ENCODE measurements around the gene APBB2.

DNA sequence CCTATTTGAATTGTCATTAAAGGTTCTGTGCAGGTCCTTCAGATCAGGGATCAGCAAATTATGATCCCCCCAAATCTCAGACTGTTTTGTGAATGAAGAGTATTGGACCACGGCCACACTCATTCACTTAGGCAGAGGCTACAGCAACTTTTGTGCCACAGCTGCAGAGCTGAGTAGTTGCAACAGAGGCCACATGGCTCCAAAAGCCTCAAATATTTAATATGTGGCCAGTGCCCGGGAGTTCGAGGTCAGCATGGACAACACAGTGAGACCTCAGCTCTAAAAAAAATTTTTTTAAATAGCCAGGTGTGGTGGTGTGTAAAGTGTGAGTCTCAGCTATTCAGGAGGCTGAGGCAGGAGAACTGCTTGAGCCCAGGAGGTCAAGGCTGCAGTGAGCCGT is 363.8 kb downstream of the APBB2 start:
- TF ChIP-seq, protein P1, sequence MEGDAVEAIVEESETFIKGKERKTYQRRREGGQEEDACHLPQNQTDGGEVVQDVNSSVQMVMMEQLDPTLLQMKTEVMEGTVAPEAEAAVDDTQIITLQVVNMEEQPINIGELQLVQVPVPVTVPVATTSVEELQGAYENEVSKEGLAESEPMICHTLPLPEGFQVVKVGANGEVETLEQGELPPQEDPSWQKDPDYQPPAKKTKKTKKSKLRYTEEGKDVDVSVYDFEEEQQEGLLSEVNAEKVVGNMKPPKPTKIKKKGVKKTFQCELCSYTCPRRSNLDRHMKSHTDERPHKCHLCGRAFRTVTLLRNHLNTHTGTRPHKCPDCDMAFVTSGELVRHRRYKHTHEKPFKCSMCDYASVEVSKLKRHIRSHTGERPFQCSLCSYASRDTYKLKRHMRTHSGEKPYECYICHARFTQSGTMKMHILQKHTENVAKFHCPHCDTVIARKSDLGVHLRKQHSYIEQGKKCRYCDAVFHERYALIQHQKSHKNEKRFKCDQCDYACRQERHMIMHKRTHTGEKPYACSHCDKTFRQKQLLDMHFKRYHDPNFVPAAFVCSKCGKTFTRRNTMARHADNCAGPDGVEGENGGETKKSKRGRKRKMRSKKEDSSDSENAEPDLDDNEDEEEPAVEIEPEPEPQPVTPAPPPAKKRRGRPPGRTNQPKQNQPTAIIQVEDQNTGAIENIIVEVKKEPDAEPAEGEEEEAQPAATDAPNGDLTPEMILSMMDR (IDR thresholded peaks at IDR 0.05; ENCODE audit: low read depth, low read length, missing input control) = no peak
- TF ChIP-seq, protein P2, sequence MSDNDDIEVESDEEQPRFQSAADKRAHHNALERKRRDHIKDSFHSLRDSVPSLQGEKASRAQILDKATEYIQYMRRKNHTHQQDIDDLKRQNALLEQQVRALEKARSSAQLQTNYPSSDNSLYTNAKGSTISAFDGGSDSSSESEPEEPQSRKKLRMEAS (IDR thresholded peaks at IDR 0.05) = no peak
- TF ChIP-seq TAF1 (conservative IDR thresholded peaks at IDR 0.05) = no peak

Data from liver (tissue), 3 donors.